ENCODE results near the gene ALDH1L1.

The ALDH1L1 gene

DNA sequence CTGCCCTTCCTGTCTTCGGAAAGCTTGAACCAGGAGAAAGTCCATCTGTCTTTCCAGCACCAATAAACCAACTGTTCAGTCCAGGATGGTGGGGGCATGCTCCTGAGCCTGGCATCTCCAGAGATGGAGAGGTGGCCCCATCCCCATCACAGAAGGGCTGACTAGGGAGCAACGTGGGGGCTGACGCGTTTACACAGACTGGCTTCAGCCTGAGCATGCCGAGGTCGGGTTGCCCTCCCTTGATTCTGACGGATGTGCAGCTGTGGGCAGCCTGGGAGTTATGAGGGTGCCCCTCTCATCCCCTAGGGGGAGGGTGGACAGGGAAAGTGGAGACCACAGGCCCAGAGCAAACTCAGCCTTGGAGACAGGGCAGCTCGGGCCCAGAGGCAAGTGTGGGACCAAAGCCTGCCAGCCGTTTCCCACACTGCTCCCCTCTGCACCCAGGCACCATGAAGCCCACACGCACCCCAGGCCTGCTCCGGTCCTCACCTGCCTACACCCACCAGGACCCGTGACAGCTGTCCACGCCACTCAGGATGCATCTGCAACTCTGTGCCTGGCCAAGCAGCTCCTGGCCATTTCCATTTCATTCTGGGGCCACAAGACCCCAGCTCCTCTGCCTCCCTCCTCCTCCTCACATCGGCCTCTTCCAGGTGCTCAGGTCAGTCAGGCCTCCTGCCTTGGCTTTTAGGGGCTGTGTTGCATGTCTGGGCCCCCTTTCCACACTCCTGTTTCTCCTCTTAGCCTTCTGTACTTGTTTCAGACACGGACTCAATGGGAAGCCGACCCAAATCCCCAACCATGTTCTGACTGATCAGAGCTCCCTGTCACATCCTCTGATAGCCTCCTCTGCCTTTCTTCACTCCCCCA, 48.3 kb downstream of the ALDH1L1 start:
- DNase-seq: no peak

DNA sequence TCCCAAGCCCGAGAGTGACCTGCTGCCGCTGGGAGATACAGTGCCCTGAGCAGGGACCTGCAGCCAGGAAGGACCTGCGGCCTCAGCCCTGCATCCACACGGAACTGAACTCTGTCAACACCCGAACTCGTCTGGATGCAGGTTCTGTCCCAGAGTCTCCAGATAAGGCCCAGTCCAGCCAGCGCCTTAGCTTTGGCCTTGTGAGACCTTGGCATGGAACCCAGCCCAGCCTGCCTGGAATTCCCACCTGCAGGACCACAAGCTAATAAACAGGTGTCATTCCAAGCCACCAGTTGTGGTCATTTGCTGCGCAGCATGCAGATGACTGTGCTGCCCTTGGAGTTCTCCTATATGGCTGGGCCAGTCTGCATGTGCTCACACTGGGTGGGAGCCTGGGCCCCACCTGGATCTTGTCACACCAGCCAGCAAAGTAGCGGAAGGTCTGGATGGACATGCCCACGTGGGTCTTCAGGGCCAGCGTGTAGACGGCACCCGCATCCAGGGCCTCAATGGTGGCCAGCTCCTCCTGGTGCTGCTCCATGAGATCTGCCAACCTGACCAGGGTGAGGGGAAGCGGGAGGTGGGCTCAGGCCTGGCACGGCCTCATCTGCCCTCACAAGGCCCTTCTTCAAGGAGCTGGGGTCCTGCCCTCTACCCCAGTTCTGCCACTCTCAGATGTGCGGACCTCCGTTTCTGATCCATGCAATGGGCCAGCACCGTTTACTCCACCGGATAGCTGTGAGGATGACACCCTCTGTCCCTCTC, 49.2 kb downstream of the ALDH1L1 start:
- no peak for DNase-seq

DNA sequence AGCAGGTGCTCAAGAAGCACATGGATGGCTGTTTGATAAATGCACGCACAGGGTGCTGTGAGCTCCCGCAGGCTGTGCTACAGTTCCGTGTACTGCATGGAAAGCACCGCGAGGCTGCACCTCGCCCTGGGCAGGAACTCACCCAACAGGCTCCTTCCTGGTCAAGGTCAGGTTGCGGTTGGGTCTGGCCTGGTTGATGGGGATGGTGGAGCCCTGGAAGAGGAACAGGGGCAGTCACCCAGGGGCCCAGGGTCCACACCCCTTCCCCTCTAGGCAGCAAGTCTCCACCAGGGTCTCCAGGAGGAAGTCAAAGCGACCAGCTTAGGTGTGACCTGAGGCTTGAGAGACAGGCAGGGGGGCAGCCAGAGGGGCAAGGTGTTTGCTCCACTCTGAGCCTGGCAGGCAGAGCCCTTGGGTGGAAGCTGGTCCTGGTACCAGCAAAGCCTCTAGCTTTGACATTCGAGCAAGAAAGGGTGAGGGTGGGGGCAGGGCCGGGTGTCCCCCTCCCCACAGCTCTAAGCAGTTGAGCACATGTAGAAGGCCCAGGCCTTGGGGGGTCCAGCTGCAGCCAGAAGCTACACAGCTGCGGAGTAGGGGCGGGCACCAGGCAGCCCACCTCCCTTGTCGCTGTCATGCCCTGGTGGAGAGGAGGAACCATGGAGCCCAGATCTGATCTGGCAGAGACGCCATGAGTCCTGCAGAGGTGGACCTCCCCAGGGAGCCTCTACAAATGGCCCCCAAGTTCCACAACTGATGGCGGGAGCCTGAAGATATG, 50.1 kb downstream of the ALDH1L1 start:
- no peak for DNase-seq

DNA sequence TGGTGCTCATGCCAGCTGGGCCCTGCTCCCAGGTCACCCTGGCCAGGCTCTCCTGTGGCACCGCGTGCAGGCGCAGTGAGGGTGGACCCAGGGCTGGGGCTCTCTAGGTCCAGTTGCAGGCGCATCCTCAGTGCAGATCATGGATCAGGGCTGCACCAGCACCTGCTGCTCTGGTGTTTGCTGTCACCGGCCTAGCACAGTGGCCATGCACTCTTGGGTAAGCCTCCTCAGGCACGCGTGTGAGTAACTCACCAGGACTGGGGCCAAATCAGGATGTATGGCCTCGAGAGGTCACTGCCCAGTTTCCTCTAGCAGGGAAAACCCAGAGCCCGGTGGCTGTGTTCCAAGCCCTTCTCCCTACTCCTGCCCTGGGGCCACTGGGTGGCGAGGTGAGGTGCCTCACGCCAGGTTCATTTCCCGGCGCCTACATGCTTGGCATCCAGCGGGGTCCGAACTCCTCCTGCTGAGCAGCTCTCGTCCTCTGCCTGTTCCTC, 50.9 kb downstream of the ALDH1L1 start:
- no peak for DNase-seq

DNA sequence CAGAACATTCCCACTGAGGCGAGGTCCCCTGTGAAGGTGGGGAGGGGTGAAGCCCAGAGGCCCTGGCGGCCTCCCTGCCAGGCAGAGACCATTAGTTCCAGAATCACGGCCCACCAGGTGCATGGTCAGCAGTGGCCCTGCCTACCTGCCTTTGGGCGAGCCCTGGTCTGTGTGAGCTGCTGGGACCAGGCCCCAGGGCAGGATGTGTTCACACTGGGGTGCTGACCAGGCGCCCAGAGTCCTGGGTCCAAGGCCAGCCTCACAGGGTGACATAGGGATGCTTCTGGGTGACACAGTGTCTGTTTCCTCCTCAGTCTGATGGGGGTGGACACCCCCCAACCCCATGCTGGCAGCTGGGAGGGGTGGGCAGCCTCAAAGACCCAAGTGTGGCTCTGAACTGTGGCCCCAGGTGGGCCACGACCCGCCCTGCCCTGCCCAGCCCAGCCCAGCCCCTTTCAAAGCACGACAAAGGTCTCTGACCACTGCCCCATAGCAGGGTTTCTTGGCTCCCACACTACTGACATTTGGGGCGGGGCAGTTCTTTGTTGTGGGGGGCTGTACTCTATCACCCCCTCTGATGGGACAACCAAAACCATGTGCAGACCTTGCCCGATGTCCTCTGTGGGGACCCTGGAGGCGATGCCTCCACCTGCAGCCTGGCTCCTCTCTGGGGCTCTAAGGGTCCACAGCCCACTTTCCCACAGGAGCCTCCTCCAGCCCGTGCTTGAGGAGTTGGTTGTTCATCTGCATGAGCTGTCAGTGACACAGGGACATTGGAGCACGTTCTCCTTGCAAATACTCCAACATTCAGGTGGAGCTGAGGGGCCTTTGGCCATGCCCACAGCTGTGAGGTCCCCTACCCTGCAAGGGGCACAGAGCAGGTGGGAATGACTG, 51.6 kb downstream of the ALDH1L1 start:
- no peak for DNase-seq

DNA sequence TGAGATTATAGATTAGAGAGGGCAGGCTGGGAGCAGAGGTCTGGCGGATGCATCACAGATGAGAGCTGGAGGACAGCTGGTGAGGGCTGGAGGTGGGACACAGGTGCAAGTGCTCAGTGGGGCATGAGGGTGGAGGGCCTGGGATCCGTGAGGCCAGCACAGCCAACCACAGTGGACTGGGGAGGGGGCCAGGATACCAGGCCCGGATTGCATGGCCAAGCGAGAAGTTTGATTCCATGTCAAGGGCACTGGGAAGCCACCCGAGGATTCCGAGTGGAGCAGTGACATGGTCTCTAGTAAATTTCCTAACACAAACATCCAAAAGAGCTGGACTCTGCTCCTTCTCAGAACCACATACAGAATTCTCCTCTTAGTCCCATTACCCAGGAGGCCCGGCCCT, 52.5 kb downstream of the ALDH1L1 start:
- no peak for DNase-seq

DNA sequence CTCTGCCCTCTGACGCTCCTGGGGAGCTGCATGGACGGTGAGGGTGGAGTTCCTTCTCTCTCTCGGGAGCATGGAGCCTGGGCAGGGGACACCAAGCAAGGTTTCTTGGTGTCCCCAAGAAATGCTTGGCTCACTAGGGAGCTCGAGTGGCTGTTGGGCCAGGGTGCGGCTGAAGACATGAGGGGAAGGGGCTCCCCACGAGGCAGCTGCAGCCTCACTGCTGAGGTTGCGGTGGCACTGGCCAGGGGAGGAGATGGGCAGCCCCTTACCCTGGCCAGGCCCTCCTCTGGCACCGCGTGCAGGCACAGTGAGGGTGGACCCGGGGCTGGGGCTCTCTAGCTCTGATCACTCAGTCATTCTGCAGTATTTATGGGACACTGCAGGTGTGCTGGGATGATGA, 52.9 kb downstream of the ALDH1L1 start:
- no peak for DNase-seq

DNA sequence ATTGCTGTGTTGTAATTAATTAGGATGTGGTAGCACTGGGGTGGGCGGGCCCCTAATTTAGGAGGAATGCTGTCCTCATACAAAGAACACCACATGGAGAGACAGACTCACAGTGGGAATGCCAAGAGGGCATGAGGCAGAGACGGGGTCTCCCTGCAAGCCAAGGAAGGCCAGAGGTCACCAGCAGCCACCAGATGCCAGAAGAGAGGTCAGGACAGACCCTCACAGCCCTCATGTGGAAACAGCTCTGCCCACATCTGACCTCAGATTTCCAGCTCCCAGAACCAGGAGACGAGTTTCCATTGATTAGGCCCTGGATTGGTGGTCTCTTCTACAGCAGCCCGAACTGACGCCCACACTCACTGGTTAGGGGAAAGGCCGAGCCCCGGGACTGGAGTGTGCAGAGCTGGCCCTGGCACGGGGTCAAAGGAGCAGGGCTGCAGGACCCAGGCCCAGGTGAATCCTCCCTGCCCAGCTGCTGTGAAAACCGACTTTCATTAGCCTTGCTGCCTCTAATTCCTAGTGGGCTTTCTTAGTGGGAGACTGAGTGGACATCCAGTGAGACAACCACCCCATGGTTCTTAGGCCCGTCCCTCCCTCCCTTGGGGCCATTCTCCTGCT, 53.5 kb downstream of the ALDH1L1 start:
- DNase-seq: no peak

DNA sequence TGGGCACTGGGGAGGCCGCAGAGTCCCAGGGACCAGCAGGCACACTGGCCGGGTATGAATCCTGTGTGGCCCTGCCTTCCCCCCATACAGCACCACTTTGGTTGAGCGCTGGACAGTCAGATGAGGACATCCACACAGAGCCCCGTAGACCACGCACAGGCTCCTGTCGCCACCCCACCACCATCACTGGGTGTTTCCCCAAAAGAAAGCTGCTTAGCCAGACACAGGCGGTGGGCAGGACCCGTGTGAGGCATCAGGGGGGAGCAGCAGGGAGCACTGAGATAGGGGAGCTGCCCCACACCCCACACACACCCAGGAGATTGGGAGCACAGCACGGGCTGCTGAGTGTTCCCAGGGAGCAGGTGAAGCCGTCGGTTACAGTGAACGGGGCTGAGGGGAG, 54.1 kb downstream of the ALDH1L1 start:
- no peak for DNase-seq

DNA sequence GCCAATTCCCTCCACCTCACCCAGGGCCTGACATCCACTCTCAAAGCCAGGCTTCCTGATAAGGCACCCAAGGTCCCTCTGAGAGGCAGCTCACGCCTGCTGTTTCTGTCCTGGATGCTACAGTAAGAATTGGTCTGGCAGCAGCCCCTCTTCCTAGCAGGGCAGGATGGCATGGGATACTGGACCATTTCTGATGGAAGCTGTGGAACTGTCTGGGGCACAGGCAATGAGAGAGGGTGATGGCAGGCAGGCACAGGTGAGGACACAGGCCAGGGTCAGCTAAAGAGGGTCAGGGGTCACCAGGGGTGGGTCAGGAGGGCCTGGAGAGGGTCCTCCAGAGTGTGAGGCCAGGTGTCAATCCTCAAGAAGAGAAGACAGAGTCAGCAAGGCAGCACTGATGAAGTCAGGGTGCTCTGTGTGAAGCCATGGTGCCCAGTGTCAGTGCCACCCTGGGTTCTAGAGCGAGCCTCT, 54.6 kb downstream of the ALDH1L1 start:
- no peak for DNase-seq

DNA sequence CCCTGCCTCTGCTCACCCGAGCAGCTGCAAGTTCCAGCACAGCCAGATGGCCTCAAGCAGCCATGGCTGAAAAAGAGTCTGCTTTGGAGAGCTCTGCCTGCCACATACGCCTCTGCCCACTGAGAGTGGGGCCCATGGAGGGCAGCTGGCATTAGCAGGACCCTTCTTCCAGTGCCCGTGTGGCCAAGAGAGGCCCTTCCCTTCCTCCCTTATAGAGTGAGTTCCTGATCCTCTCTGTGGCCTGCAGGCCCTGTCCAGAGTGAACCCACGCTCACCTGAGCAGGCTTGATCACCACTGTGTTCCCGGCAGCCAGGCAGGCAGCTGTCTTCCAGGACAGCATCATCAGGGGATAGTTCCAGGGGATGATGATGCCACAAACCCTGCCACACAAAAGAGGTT, 55.0 kb downstream of the ALDH1L1 start:
- peak; percentile 1 for DNase-seq

DNA sequence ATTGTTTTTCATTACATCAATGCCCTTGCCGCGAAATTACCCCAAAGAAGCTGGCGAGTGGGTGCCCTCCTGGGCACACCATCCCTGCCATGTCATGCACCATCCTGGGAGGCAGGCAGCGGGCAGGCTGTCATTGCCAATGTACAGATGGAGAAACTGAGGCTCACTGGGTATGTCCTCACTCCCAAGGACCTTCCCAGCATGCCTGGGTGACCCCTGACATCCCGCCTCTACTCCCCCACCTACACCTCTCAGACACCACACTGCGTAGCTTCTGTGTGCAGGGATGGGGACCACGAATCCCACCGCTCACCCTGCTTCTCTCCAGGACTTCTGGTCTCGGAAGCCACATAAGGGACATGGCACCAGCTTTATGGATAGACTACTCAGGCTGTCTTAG, 55.5 kb downstream of the ALDH1L1 start:
- no peak for DNase-seq

DNA sequence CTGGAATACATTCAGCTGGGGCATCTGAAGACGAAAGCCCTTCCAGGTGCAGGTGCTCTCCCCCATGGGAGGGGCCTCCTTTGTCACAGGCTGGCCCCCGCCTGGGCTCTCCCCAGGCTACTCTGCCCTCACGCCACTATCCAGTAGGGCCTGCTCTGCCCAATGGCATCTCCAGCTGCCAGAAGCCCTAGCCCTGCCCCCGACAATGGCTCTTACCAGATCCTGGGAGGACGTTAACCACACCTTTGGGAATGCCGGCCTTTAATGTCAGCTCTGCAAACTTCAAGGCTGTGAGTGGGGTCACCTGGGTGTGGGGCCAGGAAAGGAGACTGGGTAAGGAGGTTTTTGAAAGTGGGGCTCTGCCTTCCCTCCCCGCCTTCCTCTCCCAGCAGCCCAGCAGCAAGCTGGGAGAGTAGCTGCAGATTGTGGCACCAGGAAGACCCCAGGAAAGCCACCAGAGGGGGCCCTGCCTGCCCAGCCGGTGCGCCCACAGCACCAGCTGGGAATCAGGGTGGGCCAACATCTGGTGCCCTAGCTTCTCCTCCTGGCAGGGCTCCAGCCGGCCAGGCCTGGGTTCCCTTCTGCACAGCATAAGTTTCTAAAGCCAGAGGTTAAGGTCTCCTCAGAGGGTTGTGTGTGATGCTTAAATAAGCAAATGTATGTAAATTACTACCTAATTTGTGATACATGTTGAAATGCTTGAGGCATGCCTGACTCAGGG, 56.1 kb downstream of the ALDH1L1 start:
- DNase-seq: no peak

DNA sequence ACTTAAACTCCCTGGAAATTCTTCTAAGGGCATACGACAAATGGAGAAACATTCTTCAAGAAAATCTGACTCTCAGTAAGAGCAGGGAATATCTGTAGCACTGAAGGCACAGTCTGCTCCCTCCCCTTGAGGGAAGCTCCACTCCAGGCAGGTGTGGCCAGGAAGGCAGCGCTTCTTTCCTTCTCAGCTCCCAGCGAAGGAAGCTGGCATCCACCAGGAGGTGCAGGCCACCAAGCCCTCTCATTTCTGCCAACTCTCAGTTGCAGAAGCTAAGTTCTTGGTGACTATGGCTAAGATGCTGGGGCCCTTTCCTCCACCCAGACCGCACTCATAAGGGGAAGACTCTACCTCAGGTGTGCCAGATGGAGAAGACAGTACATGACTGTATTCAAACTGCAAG, 58.8 kb downstream of the ALDH1L1 start:
- no peak for DNase-seq

DNA sequence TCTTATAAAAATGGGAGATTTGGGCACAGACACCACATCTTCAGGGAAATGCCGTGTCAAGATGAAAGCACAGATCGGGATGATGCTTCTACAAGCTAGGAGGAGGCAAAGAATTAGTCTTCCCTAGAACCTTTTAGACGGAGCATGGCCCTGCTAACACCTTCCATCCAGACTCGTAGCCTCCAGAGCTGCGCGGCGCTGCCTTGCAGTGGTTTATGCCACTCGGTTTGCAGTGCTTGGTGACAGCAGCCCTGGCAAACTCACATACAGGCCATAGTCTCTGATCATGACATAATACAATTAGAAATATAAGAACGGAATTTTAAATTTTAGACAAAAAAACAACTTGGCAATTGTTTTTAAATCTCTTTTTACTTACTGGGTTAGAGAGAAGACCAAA, 59.3 kb downstream of the ALDH1L1 start:
- DNase-seq: no peak

DNA sequence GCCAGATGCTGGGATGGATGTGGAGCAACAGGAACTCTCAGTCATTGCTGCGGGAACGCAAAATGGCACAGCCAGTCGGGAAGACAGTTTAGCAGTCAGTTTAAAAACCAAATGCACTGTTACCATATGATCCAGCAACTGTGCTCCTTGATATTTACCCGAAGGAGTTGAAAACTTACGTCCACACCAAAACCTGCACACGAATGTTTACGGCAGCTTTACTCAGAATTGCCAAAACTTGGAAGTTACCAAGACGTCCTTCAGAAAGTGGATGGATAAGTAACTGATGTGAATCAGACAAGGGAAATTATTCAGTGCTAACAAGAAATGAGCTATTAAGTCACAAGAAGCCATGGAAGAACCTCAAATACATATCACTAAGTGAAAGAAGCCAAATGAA, 60.4 kb downstream of the ALDH1L1 start:
- no peak for DNase-seq

DNA sequence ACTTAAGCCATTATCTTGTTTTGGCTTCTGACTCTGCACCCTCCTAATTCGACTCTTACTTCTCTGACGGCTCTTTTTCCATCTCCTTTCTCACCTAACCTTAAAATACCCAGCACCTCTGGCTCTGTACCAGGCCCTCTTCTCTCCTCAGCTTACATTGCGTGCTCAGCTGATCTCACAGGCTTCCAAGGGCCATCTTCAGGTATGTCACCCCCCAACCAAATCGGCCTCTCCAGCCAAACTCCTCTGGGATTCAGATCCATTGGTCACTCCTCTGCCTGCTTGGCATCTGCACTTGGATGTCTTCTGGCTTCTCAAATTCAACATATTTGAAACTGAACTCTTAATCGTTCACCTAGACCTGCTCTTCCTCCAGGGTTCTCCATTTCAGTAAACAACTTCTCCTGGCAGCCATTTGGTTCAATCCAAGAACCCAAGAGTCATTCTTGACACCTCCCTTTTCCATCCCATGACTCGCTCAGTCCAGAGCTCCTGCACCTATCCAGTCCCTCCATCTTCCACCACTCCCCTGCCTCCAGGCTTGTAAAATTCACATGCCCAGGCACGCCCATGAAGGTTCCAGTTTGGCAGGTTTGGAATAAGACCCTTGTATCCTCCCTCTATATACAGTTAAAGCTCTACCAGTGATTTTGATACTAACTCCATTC, 61.2 kb downstream of the ALDH1L1 start:
- DNase-seq: no peak

DNA sequence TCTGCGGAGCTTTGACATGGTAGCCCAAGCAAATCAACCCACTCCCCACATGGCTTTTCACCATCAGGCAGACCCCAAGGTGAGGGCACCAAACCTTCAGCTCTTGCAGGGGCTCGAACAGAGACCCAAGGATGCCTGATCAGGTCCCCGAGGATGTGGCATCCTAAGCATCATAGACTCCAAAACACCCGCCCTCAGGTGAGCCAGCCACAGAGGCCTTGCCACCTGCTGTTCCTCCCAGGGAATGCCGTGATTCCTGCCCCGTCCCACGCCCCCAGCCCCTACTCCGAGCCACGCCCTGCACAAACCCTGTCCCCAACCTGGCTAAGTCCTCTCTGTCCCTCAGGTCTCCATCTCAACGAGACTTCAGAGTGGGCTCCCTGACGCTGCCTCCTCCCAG, 61.8 kb downstream of the ALDH1L1 start:
- no peak for DNase-seq

DNA sequence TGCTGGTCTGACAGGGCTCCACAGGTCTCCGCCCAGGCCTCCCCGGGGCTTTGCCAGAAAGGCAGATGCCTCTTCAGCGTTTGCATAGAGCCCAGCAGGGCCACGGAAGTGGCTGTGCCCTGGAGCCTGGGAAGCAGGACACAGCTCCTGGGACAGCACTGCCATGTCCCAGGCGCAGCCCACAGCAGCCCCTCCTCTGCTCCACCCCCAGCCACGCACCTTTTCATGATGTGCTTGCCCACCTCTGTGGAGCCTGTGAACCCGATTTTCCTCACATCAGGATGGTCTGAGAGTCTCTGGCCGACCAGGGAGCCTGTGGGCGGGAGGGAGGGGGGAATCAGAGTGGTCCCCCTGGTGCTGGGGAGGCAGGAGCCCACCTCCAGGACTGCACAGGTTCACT, 62.6 kb downstream of the ALDH1L1 start:
- DNase-seq: no peak

DNA sequence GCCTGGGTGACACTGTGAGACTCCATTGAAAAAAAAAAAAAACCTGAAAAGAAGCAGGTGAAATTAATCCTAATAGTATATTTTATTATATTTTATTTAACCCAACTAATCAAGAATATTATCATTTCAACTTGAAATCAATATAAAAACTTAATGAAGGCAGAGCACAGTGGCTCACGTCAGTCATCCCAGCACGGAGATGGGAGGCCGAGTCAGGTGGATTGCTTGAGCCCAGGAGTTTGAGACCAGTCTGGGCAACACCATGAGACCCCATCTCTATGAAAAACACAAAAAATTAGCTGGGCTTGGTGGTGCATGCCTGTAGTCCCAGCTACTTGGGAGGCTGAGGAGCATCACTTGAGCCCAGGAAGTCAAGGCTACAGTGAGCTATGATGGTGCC, 63.2 kb downstream of the ALDH1L1 start:
- no peak for DNase-seq

Measured in effector CD4-positive, alpha-beta T cell (primary cell).